OCI-LY1 (cell line): ENCODE data around the gene LEF1.
"Not testable (repeated sequence)": the region's sequence is repeated elsewhere in the genome, so short reads cannot be mapped to it uniquely, and the experiment has no call there.

Experiments
- H2AFZ ChIP-seq: fragments of 200-600 bp; sonication (generic), shearing (Covaris generic); 2 replicates; pipeline ENCODE4 v1.6.0; 2014; ENCODE audit warnings: antibody characterized with exemption, mild to moderate bottlenecking, low read length
- H3F3A ChIP-seq: fragments of 200-600 bp; sonication (generic), shearing (Covaris generic); 2 replicates; pipeline ENCODE4 v1.6.0; 2014; ENCODE audit warnings: mild to moderate bottlenecking, antibody characterized with exemption, low read length, moderate library complexity; ENCODE audit not compliant: insufficient read depth
- H3K27ac ChIP-seq: fragments of 200-600 bp; sonication (generic); 2 replicates; pipeline ENCODE4 v1.5.1; 2014; ENCODE audit warnings: low read length, mixed run types, mild to moderate bottlenecking, low read depth; ENCODE audit not compliant: poor library complexity, severe bottlenecking
- H3K27me3 ChIP-seq: fragments of 200-600 bp; sonication (generic); 2 replicates; pipeline ENCODE4 v1.6.0; 2014; ENCODE audit warnings: antibody characterized with exemption, mild to moderate bottlenecking, low read length, moderate library complexity; ENCODE audit not compliant: insufficient read depth
- H3K36me3 ChIP-seq: fragments of 200-600 bp; sonication (generic); 2 replicates; pipeline ENCODE4 v1.6.1; 2014; ENCODE audit warnings: mild to moderate bottlenecking, antibody characterized with exemption, low read length, moderate library complexity, mixed read lengths; ENCODE audit not compliant: insufficient read depth
- H3K4me1 ChIP-seq: fragments of 200-600 bp; sonication (generic); 2 replicates; pipeline ENCODE4 v1.5.1; 2014; ENCODE audit warnings: mild to moderate bottlenecking, low read length, moderate library complexity; ENCODE audit not compliant: insufficient read depth, severe bottlenecking
- H3K4me2 ChIP-seq: fragments of 200-600 bp; sonication (generic), shearing (Covaris generic); 2 replicates; pipeline ENCODE4 v1.6.1; 2014; ENCODE audit warnings: low read length
- H3K4me3 ChIP-seq: fragments of 200-600 bp; sonication (generic); 2 replicates; pipeline ENCODE4 v1.5.1; 2014; ENCODE audit warnings: low read length, low read depth, mild to moderate bottlenecking, mixed read lengths; ENCODE audit not compliant: poor library complexity, severe bottlenecking
- H3K79me2 ChIP-seq: fragments of 200-600 bp; shearing (Covaris generic); 2 replicates; pipeline ENCODE4 v1.6.1; 2016; ENCODE audit warnings: mixed run types, low read length, mixed read lengths; ENCODE audit not compliant: insufficient read depth
- H3K9ac ChIP-seq: fragments of 200-600 bp; sonication (generic), shearing (Covaris generic); 2 replicates; pipeline ENCODE4 v1.6.1; 2014; ENCODE audit warnings: mild to moderate bottlenecking, low read length, mixed read lengths
- H3K9me2 ChIP-seq: fragments of 200-600 bp; sonication (generic), shearing (Covaris generic); 2 replicates; pipeline ENCODE4 v1.6.1; 2014; ENCODE audit warnings: low read depth, mild to moderate bottlenecking, low read length, mixed read lengths
- H3K9me3 ChIP-seq: fragments of 200-600 bp; shearing (Covaris generic); 2 replicates; pipeline ENCODE4 v1.6.1; 2014; ENCODE audit warnings: low read length, mixed read lengths
- H4K20me1 ChIP-seq: fragments of 200-600 bp; sonication (generic), shearing (Covaris generic); 2 replicates; pipeline ENCODE4 v1.6.0; 2016; ENCODE audit warnings: mild to moderate bottlenecking, low read length; ENCODE audit not compliant: insufficient read depth
- CTCF ChIP-seq: fragments of 200-600 bp; sonication (generic), shearing (Covaris generic); IDR thresholded peaks from 2 replicates; pipeline ENCODE4 v1.5.1; 2017; ENCODE audit warnings: mild to moderate bottlenecking, antibody characterized with exemption, low read length, moderate library complexity, mixed read lengths
- EZH2 ChIP-seq: fragments of 200-600 bp; sonication (generic), shearing (Covaris generic); IDR thresholded peaks from 2 replicates; pipeline ENCODE4 v1.8.0; 2017; ENCODE audit warnings: borderline replicate concordance, mixed run types, mild to moderate bottlenecking, antibody characterized with exemption, low read length, moderate library complexity, mixed read lengths

Gene LEF1

GRCh38 chr4:108051343-108051742, 117.4 kb downstream of the LEF1 start:
- Histone ChIP-seq H3K27me3 (no peaks in the 10 kb centered on the region), H3K4me2 (no peak overlapping the region), H3K4me1 (peaks cover 23% of the 10 kb centered on the region), H2AFZ (no peak overlapping the region), H4K20me1 (no peaks in the 10 kb centered on the region), H3K27ac (peak overlapping the region; percentile 67), H3F3A (0 out of 2 replicates have a peak, but pooled peaks cover 3% of the 10 kb centered on the region), H3K9me2 (no peaks in the 10 kb centered on the region), H3K9me3 (no peaks in the 10 kb centered on the region), H3K4me3 (no peak overlapping the region), H3K36me3 (peaks cover 95% of the 10 kb centered on the region), H3K79me2 (no peaks in the 10 kb centered on the region), H3K9ac (no peak overlapping the region)
- no peak for TF ChIP-seq EZH2
- TF ChIP-seq CTCF = no peak

- Histone ChIP-seq H3K27ac (peak overlapping the region; percentile 67), H3K4me1 (peaks cover 32% of the 10 kb centered on the region), H3K36me3 (peaks cover 94% of the 10 kb centered on the region)
- H2AFZ ChIP-seq, H3K4me3 ChIP-seq, H3K9me3 ChIP-seq, H3K79me2 ChIP-seq, H3K27me3 ChIP-seq, H3K9ac ChIP-seq, H3F3A ChIP-seq, H3K4me2 ChIP-seq, H3K9me2 ChIP-seq, H4K20me1 ChIP-seq: not testable (repeated sequence)
Measured at GRCh38 chr4:108050166-108051111, 118.3 kb downstream of the LEF1 start.

DNA sequence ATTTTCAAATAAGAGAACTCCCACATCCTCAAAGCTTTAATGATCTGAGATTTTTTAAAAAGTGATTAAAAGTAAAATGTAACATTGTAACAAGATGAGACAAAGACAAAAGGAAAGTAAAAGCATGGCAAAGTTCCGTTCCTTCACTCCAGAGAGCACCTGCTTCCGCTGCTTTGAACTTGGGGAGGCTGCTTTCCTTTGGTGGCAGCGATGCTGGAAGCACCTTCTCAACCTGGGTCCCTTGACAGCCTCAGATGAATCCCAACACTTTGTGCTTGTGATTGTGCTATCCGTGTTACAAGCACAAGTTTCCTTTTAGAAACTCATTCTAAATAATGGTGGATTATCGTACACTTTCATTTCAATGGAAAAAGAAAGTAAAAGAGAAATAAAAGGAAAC, 119.3 kb downstream of the LEF1 start:
- Histone ChIP-seq H3F3A (0 out of 2 replicates have a peak, but pooled peaks cover 6% of the 10 kb centered on the region), H3K4me2 (no peak overlapping the region), H3K9me2 (no peaks in the 10 kb centered on the region), H4K20me1 (no peaks in the 10 kb centered on the region), H3K9me3 (no peaks in the 10 kb centered on the region), H3K79me2 (no peaks in the 10 kb centered on the region), H3K4me3 (no peak overlapping the region), H3K4me1 (peaks cover 42% of the 10 kb centered on the region), H3K36me3 (peaks cover 85% of the 10 kb centered on the region), H3K9ac (no peak overlapping the region), H2AFZ (no peak overlapping the region), H3K27ac (peak overlapping the region; percentile 67), H3K27me3 (no peaks in the 10 kb centered on the region)
- no peak for TF ChIP-seq CTCF
- TF ChIP-seq EZH2 = no peak
